RWPE2 (cell line): ENCODE data around the gene FGD5.

Experiments
- ATAC-seq: fragments of 200-7000 bp; cut with Tn5 transposase; 3 replicates; pipeline ENCODE4 v1.9.1; 2021; ENCODE audit warnings: low read depth
- DNase-seq: peaks from one replicate; pipeline ENCODE4 v3.0.0-alpha.2; 2020; ENCODE audit warnings: low spot score
- H3K27ac ChIP-seq: fragments of 450-650 bp; 2 replicates; pipeline ENCODE4 v1.5.1; 2017; ENCODE audit warnings: mild to moderate bottlenecking; ENCODE audit not compliant: poor library complexity, severe bottlenecking
- H3K27me3 ChIP-seq: fragments of 250-450 bp; sonication (Bioruptor Pico); 2 replicates; pipeline ENCODE4 v1.5.1; 2021; ENCODE audit warnings: mild to moderate bottlenecking, moderate library complexity; ENCODE audit not compliant: insufficient read depth, poor library complexity, severe bottlenecking
- H3K36me3 ChIP-seq: fragments of 250-450 bp; sonication (Bioruptor Pico); 2 replicates; pipeline ENCODE4 v1.5.1; 2020; ENCODE audit warnings: low read depth, mild to moderate bottlenecking, moderate library complexity
- H3K4me1 ChIP-seq: fragments of 250-450 bp; sonication (Bioruptor Pico); 2 replicates; pipeline ENCODE4 v1.5.1; 2021; ENCODE audit warnings: mild to moderate bottlenecking, moderate library complexity; ENCODE audit not compliant: insufficient read depth, poor library complexity, severe bottlenecking
- H3K4me3 ChIP-seq: fragments of 250-450 bp; sonication (Bioruptor Pico); 2 replicates; pipeline ENCODE4 v1.5.1; 2021; ENCODE audit warnings: mild to moderate bottlenecking, moderate library complexity; ENCODE audit not compliant: severe bottlenecking
- H3K9me3 ChIP-seq: fragments of 250-450 bp; sonication (Bioruptor Pico); 2 replicates; pipeline ENCODE4 v1.5.1; 2021; ENCODE audit warnings: mild to moderate bottlenecking, moderate library complexity; ENCODE audit not compliant: severe bottlenecking
- CTCF ChIP-seq: fragments of 450-650 bp; IDR thresholded peaks from one replicate; pipeline ENCODE4 v1.5.1; 2017; ENCODE audit warnings: mild to moderate bottlenecking, moderate library complexity; ENCODE audit not compliant: poor library complexity, severe bottlenecking

FGD5 gene

GRCh38 chr3:14834121-14834520, 15.4 kb downstream of the FGD5 start:
- DNase-seq = no peak
- Histone ChIP-seq H3K9me3 (no peaks in the 10 kb centered on the region), H3K4me1 (no peaks in the 10 kb centered on the region), H3K27me3 (peaks cover 48% of the 10 kb centered on the region), H3K4me3 (no peak overlapping the region), H3K36me3 (no peaks in the 10 kb centered on the region), H3K27ac (no peak overlapping the region)
- ATAC-seq = no peak
- no peak for TF ChIP-seq CTCF

GRCh38 chr3:14834807-14835466, 16.2 kb downstream of the FGD5 start:
- Histone ChIP-seq H3K27me3 (peaks cover 41% of the 10 kb centered on the region), H3K36me3 (no peaks in the 10 kb centered on the region), H3K4me3 (no peak overlapping the region), H3K9me3 (no peaks in the 10 kb centered on the region), H3K4me1 (no peaks in the 10 kb centered on the region), H3K27ac (no peak overlapping the region)
- TF ChIP-seq CTCF = no peak
- no peak for ATAC-seq
- no peak for DNase-seq

- Histone ChIP-seq H3K36me3 (no peaks in the 10 kb centered on the region), H3K4me1 (no peaks in the 10 kb centered on the region), H3K27ac (no peak overlapping the region), H3K27me3 (peaks cover 36% of the 10 kb centered on the region), H3K9me3 (no peaks in the 10 kb centered on the region), H3K4me3 (no peak overlapping the region)
- no peak for TF ChIP-seq CTCF
- DNase-seq (no peak), ATAC-seq (no peak)
Measured at GRCh38 chr3:14836049-14836468, 17.3 kb downstream of the FGD5 start.

GRCh38 chr3:14837186-14837877, 18.6 kb downstream of the FGD5 start:
- Histone ChIP-seq H3K27ac (no peak overlapping the region), H3K36me3 (no peaks in the 10 kb centered on the region), H3K4me3 (no peak overlapping the region), H3K9me3 (no peaks in the 10 kb centered on the region), H3K27me3 (peaks cover 36% of the 10 kb centered on the region), H3K4me1 (no peaks in the 10 kb centered on the region)
- no peak for TF ChIP-seq CTCF
- ATAC-seq (no peak), DNase-seq (no peak)

- Histone ChIP-seq H3K4me3 (no peak overlapping the region), H3K36me3 (no peaks in the 10 kb centered on the region), H3K9me3 (no peaks in the 10 kb centered on the region), H3K4me1 (no peaks in the 10 kb centered on the region), H3K27me3 (peaks cover 36% of the 10 kb centered on the region), H3K27ac (no peak overlapping the region)
- DNase-seq (no peak), ATAC-seq (no peak)
- TF ChIP-seq CTCF = no peak
Measured at GRCh38 chr3:14837878-14838258, 19.1 kb downstream of the FGD5 start.
